ENCODE results near the gene TENT4A. TPM values are rescaled to one million over a fixed set of nuclear protein-coding genes. Genes with fewer than 3 reads are reported as not detected.

Gene TENT4A
- total and polyA plus RNA-seq, 2 of the 4 experiments (the other 2 are of a cell fraction): 5.9 to 17.2 TPM

DNA sequence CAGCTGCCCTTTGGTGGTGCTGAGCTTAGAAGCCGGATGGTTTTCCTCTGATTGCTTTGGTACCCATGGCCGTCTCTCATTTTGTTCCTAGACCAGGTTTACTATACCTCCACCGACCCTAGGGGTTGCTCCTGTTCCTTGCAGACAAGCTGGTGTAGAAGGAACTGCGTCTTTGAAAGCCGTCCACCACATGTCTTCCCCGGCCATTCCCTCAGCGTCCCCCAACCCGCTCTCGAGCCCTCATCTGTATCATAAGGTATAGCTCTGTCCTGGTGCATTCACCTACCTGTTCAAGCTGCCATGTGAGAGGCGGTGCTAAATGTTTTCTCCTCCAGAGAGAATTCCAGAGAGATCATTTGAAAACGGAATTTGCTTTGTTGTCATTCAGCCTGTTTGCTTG is 39.5 kb downstream of the TENT4A start:
- H4K91ac ChIP-seq (ENCODE audit: insufficient read depth, low read depth, low read length): no peak overlapping the region
- H3K4me3 ChIP-seq (ENCODE audit: insufficient read depth, low read depth, low read length): no peak overlapping the region
- H4K20me1 ChIP-seq (ENCODE audit: insufficient read depth, low read length): peaks cover 21% of the 10 kb centered on the region
- no peak overlapping the region for H2BK15ac ChIP-seq (ENCODE audit: low read depth, low read length)
- no TSS peak for BruUV-seq (replicated peaks)
- no peaks in the 10 kb centered on the region for H3K27me3 ChIP-seq (ENCODE audit: control insufficient read depth, insufficient read depth, low read length)
- no peaks in the 10 kb centered on the region for H3K9me3 ChIP-seq (ENCODE audit: control insufficient read depth, insufficient read depth, low read length)
- no peak overlapping the region for H2AK9ac ChIP-seq (replicated peaks; ENCODE audit: low read depth, low read length, poor library complexity)
- POLR2A ChIA-PET (ENCODE audit: unreplicated experiment): no interaction called here
- in situ Hi-C loops (cut with MboI; ENCODE audit: low sequenced_read_pairs) (no loop called here), dilution Hi-C loops (cut with HindIII; ENCODE audit: low sequenced_read_pairs, unreplicated experiment) (no loop called here), intact Hi-C loops (cut with micrococcal nuclease) (no loop called here)
- no peak overlapping the region for H3K23ac ChIP-seq (ENCODE audit: low read depth, low read length)
- H3K36me3 ChIP-seq (ENCODE audit: control insufficient read depth, insufficient read depth, low read length): peaks cover 65% of the 10 kb centered on the region
- no peak overlapping the region for H3K56ac ChIP-seq (ENCODE audit: extremely low read depth, insufficient read depth, low read length)
- no peak overlapping the region for H4K5ac ChIP-seq (ENCODE audit: low read depth, low read length)
- no peak for TF ChIP-seq MXI1 (IDR thresholded peaks at IDR 0.05; ENCODE audit: borderline replicate concordance, low read depth, low read length)
- TF ChIP-seq, protein P1, sequence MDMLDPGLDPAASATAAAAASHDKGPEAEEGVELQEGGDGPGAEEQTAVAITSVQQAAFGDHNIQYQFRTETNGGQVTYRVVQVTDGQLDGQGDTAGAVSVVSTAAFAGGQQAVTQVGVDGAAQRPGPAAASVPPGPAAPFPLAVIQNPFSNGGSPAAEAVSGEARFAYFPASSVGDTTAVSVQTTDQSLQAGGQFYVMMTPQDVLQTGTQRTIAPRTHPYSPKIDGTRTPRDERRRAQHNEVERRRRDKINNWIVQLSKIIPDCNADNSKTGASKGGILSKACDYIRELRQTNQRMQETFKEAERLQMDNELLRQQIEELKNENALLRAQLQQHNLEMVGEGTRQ (IDR thresholded peaks at IDR 0.05; ENCODE audit: low read depth, low read length): no peak
- TF ChIP-seq RCOR1 (IDR thresholded peaks at IDR 0.05; ENCODE audit: insufficient replicate concordance, low read length): no peak
- no peak for TF ChIP-seq FOS (IDR thresholded peaks at IDR 0.05; ENCODE audit: low read depth, low read length)
- no peak overlapping the region for H3K4ac ChIP-seq (ENCODE audit: low read depth, low read length)
- H3K9ac ChIP-seq (ENCODE audit: low read depth, low read length): no peak overlapping the region
- H2BK120ac ChIP-seq (ENCODE audit: low read depth, low read length): no peak overlapping the region
- peaks cover 37 to 38% of the 10 kb centered on the region in 2 experiments for H3K79me1 ChIP-seq (ENCODE audit: low read depth in 1 of 2, low read length in 2 of 2)
- H3K9me1 ChIP-seq (ENCODE audit: insufficient read depth, low read length): no peaks in the 10 kb centered on the region
- H3K27ac ChIP-seq (ENCODE audit: insufficient read depth, low read length): no peak overlapping the region
- H4K8ac ChIP-seq (ENCODE audit: low read depth in 2 of 2, low read length in 2 of 2): no peak overlapping the region
- no peak overlapping the region for H3K4me2 ChIP-seq (ENCODE audit: low read depth, low read length)
- H2AFZ ChIP-seq (replicated peaks; ENCODE audit: low read length, poor library complexity): no peak overlapping the region
- WGBS, 2 experiments (ENCODE audit: extremely low coverage in 2 of 2, insufficient read length in 1 of 2): 100% methylated on average over 3 of the region's 11 CpGs; no CpG with 5 or more reads in 1 of the 2 experiments
- H3K18ac ChIP-seq (ENCODE audit: low read depth, low read length): no peak overlapping the region
- no peaks in the 10 kb centered on the region for H3K4me1 ChIP-seq (ENCODE audit: control insufficient read depth, insufficient read depth, low read length)
- H2BK5ac ChIP-seq (ENCODE audit: low read depth, low read length, poor library complexity, severe bottlenecking): no peak overlapping the region
- ATAC-seq (ENCODE audit: low read depth) (no peak), DNase-seq (no peak)
- CTCF ChIA-PET: interaction anchor here (0.6 kb wide), 1 partner anchor 265 kb away, joined by 4 read pairs; no protein-coding TSS in a partner anchor
- no peak overlapping the region for H2BK20ac ChIP-seq (ENCODE audit: low read depth, low read length)
- H3K14ac ChIP-seq (replicated peaks; ENCODE audit: low read depth, low read length): no peak overlapping the region
- no peak overlapping the region for H2AK5ac ChIP-seq (ENCODE audit: low read depth, low read length)
